Ishikawa (cell line): Measurements from ENCODE around the gene PIM3.
A peak's percentile ranks its signal among the peaks of the same experiment; 100 is the strongest.

ENCODE experiments used
- CEBPB ChIP-seq: IDR thresholded peaks from 2 replicates; pipeline ENCODE4 v1.6.1; 2012
- CREB1 ChIP-seq: IDR thresholded peaks from 2 replicates; pipeline ENCODE4 v1.6.1; 2012; ENCODE audit warnings: low read depth
- EGR1 ChIP-seq: IDR thresholded peaks from 2 replicates; pipeline ENCODE4 v1.6.1; 2012
- EP300 ChIP-seq: IDR thresholded peaks from 2 replicates; pipeline ENCODE4 v1.6.1; 2012; ENCODE audit warnings: borderline replicate concordance
- FOXM1 ChIP-seq: IDR thresholded peaks from 2 replicates; pipeline ENCODE4 v1.6.1; 2012; ENCODE audit warnings: low read depth, borderline replicate concordance
- MAX ChIP-seq: IDR thresholded peaks from 2 replicates; pipeline ENCODE4 v1.6.1; 2012
- NFIC ChIP-seq: IDR thresholded peaks from 2 replicates; pipeline ENCODE4 v1.6.1; 2012
- RAD21 ChIP-seq: IDR thresholded peaks from 2 replicates; pipeline ENCODE4 v1.6.1; 2012; ENCODE audit warnings: low read depth
- REST ChIP-seq: IDR thresholded peaks from 2 replicates; pipeline ENCODE4 v1.6.1; 2012; ENCODE audit warnings: low read depth, mild to moderate bottlenecking
- TAF1 ChIP-seq: IDR thresholded peaks from 2 replicates; pipeline ENCODE4 v1.6.1; 2012; ENCODE audit warnings: low read depth, mild to moderate bottlenecking
- TCF12 ChIP-seq: IDR thresholded peaks from 2 replicates; pipeline ENCODE4 v1.6.1; 2012; ENCODE audit warnings: low read depth
- TEAD4 ChIP-seq: IDR thresholded peaks from 2 replicates; pipeline ENCODE4 v1.6.1; 2012
- USF1 ChIP-seq: IDR thresholded peaks from 2 replicates; pipeline ENCODE4 v1.6.1; 2012
- YY1 ChIP-seq: IDR thresholded peaks from 2 replicates; pipeline ENCODE4 v1.6.1; 2012; ENCODE audit warnings: low read depth
- ZBTB7A ChIP-seq: IDR thresholded peaks from 2 replicates; pipeline ENCODE4 v1.6.1; 2012; ENCODE audit warnings: low read depth

The PIM3 gene

DNA sequence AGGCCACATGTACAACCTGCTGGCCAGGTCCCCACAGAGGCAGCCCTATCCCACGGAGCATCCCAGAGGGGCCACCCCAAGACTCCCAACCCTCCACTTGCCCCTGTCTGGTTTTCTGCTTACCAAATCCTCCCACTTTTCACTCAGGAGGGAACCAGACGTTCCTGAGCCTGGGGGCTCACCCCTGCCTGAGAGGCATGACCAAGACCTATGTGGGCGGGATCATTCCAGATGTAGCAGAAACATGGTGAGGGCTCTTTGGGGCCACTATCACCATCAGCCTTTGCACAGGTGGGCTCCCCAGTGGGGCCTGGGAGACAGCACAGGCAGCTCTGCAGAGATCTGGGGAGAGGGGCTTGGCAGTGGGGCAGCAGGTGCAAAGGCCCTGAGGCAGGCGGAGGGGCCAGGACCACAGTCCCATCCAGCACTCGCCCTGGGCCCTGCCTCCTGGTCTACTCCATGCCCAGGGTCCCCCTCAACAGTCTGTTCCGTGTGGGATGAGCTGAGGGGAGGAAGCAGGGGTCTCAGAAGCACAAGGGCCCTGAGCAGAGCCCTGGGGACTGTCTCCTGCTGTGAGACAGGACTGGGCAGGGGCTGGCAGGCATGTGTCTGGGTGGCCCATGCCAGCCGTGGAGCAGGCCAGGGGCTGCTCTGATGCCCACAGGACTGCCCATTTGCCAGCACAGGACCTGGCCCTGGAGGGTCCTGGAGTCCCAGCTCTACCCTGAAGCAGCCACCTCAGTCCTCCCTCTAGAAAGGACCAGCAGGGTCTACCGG is 9.4 kb downstream of the PIM3 start:
- TF ChIP-seq MAX (no peak), NFIC (no peak)

- TF ChIP-seq USF1 = peak; percentile 96
- peak; percentile 72; the same call in 1 of the 2 replicates for TF ChIP-seq EP300
- no peak; the same call in 1 of the 2 replicates for TF ChIP-seq RAD21
- TF ChIP-seq YY1 = no peak
- TF ChIP-seq ZBTB7A = no peak
- no peak for TF ChIP-seq FOXM1
- no peak for TF ChIP-seq CEBPB
- TF ChIP-seq EGR1 = peak; percentile 50; the same call in 1 of the 2 replicates
- TF ChIP-seq CREB1 = peak; percentile 78; the same call in 1 of the 2 replicates
- TF ChIP-seq MAX = peak; percentile 99
- peak; percentile 66 for TF ChIP-seq NFIC
- peak; percentile 83 for TF ChIP-seq TCF12
- TF ChIP-seq TEAD4 = peak; percentile 36; the same call in 1 of the 2 replicates
- TF ChIP-seq REST = no peak
- TF ChIP-seq TAF1 = no peak
These were observed 10.1 kb downstream of the PIM3 start for GRCh38 chr22:49970528-49971231.

DNA sequence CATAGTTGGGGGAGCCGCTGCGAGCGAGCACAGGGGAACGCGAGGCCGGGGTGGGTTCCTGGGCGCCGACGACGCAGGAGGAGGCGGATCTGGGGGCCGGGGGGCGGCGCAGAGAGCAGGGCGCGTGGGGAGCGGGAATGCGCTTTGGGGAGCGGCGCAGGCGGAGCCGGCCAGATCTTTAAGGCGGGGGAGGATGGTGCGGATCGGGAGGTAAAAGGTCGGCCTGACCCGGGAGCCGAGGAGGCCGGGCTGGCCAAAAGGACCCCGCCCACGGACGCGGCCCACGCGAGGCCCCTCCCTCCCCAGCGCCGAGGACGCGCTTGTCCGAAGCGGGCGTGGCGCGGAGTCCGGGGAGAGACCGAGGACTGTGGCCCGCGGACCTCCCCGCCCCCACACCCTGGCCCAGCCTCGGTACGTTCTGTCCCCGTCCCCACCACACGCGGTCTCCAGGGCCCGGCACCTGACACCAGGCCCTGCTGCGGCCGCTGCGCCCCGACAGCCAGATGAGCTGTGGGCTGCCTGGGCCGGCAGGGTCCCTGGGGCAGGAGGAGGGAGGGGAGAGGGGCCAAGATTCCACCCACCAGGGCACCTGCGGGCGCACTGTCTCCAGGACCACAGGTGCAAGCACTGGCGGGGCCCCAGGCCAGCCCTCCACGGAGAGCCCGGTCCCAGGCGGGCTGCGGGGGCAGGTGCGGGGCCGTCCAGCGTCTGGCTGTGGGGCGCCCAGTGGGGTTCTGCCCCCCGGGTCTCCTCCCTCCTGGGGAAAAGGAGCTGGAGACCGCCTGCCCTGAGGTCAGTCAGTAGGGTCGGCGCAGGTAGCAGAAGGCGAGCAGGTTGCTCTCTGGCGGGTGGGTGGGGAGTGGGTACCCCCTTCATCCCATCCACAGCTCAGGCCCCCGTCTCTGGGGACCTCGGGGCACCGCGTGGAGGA is 10.9 kb downstream of the PIM3 start:
- no peak for TF ChIP-seq CEBPB
- 0 out of 2 replicates have a peak, but pooled peaks have one; percentile 23 for TF ChIP-seq EP300
- TF ChIP-seq MAX = peak; percentile 15; the same call in 1 of the 2 replicates
- TF ChIP-seq EGR1 = peak; percentile 85
- no peak; the same call in 1 of the 2 replicates for TF ChIP-seq TCF12

DNA sequence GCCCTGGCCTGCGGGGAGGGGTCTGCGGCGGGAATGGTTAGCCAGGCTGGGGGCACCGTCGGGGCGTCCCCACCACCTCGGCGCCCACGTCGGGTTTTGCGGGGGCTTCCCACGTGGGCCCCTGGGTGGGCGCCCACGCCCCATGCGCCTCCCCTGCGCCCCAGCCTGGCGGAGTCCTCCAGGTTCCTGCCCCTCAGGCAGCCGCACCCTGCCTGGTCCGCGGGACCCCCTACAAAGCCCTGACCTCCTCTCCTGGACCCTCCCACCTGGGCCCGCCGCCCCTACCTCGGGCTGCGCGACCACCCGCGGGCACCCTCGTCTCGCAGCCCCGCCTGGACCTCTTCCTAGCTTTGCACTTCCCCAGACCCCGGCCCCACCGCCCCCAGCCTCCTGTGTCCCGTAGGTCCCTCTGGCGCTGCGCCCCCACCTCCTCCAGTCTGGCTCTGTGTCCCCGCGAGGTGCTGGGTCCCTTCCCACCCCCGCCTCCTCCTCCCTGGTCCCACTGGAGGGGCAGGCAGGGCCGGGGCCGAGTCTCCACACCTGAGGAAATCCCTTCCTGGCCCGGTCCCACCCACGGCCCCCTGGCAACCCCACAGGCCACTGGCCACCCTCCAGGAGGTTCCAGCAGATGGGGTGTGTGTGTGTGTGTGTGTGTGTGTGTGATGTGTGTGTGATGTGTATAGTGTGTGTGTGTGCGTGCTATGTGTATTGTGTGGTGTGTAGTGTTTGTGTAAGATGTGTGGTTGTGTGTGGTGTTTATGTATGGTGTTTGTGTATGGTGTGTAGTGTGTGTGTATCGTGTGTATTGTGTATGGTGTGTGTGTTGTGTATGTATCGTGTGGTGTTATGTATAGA is 11.8 kb downstream of the PIM3 start:
- TF ChIP-seq FOXM1 = no peak
- TF ChIP-seq ZBTB7A = no peak
- no peak for TF ChIP-seq CEBPB
- no peak for TF ChIP-seq YY1
- no peak for TF ChIP-seq EP300
- TF ChIP-seq TAF1 = no peak
- no peak for TF ChIP-seq CREB1
- no peak for TF ChIP-seq USF1
- no peak for TF ChIP-seq EGR1
- TF ChIP-seq REST = no peak
- TF ChIP-seq NFIC = no peak
